ENCODE results near the gene AURKB. TPM values are rescaled to one million over a fixed set of nuclear protein-coding genes. Genes with fewer than 3 reads are reported as not detected.
A peak's percentile ranks its signal among the peaks of the same experiment; 100 is the strongest.

The AURKB gene
- total RNA-seq, 2 donors from 2014 or later = 90.5 to 122 TPM

DNA sequence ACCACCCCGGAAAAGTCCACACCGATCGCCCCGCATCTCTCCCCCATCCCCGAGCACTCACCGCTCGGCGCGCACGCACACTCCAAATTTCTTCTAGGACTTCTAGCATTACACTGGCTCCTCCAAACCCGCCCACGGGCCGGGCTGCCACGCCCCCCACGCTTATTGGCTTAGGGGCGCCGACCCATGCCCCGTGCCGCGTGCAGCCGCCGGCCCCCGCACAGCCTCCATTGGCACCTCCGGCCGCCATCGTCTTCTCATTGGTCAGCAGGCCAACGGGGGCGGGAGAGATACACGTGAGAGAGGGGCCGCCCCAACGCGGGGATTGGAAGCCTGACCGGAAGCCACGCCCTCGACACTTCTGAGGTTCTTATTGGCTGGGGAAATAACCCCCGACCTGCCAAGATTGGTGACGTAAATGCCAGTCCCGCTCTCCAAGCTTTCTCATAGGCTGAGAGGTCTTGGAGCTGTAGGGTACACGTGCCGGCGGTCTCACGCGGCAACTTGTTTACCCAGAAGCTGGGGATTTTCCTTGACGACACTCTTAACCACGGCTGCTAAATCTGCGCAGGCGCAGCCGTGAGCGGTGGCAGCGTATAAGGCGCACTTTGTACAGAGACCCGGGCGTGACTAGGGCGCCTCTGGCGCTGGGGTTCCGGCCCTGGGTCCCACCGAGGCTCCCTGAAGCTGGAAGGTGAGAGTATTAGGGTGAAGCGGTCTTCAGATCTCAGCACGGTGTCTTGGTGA lies 54.0 kb downstream of the AURKB start:
- no peaks in the 10 kb centered on the region for H3K27me3 Mint-ChIP-seq (ENCODE audit: insufficient read depth)
- H3K9me3 Mint-ChIP-seq = no peaks in the 10 kb centered on the region
- Histone ChIP-seq H3K9me3 (ENCODE audit: control insufficient read depth, low read length) (no peaks in the 10 kb centered on the region), H3K27ac (ENCODE audit: low read depth, low read length) (peak overlapping the region; percentile 89), H3K36me3 (ENCODE audit: control insufficient read depth, insufficient read depth, low read length) (peaks cover 23% of the 10 kb centered on the region), H3K9ac (ENCODE audit: extremely low read depth, low read length, poor library complexity, severe bottlenecking) (peak overlapping the region; percentile 93), H3K4me1 (ENCODE audit: control insufficient read depth, insufficient read depth, low read length) (peaks cover 6% of the 10 kb centered on the region), H3K4me3 (ENCODE audit: low read length) (peak overlapping the region; percentile 97), H3K27me3 (ENCODE audit: control insufficient read depth, insufficient read depth, low read length, poor library complexity, severe bottlenecking) (no peaks in the 10 kb centered on the region)
- no peak overlapping the region for H3K27ac Mint-ChIP-seq
- H3K4me1 Mint-ChIP-seq = peaks cover 21% of the 10 kb centered on the region
- H3K36me3 Mint-ChIP-seq (ENCODE audit: low read depth) = peaks cover 24% of the 10 kb centered on the region
- peak; percentile 100 for DNase-seq
- no peak overlapping the region for H3K4me3 Mint-ChIP-seq
- TF ChIP-seq CTCF (conservative IDR thresholded peaks at IDR 0.05) = no peak
- WGBS, 2 experiments (ENCODE audit: insufficient coverage in 1 of 2, insufficient read length in 1 of 2) = 1% methylated on average over 38 to 59 of the region's 59 CpGs

DNA sequence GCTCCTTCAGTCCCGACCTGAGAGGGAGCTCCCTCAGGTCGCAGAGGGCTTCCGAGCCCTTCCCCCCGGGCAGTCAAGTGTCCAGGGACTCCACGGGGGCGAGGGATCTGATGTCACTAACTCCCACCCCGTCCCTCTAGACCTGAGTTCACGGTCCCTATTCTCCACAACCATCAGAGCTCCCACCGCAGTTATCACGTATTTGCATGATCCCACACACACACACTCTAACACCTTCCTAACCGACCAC lies 54.5 kb downstream of the AURKB start:
- WGBS, 2 experiments (ENCODE audit: insufficient coverage in 1 of 2, insufficient read length in 1 of 2) = 1 to 7% methylated on average over 5 to 11 of the region's 11 CpGs
- no peaks in the 10 kb centered on the region for H3K27me3 Mint-ChIP-seq (ENCODE audit: insufficient read depth)
- no peaks in the 10 kb centered on the region for H3K27me3 ChIP-seq (ENCODE audit: control insufficient read depth, insufficient read depth, low read length, poor library complexity, severe bottlenecking)
- no peaks in the 10 kb centered on the region for H3K9me3 ChIP-seq (ENCODE audit: control insufficient read depth, low read length)
- peaks cover 17% of the 10 kb centered on the region for H3K4me1 Mint-ChIP-seq
- peaks cover 18% of the 10 kb centered on the region for H3K36me3 ChIP-seq (ENCODE audit: control insufficient read depth, insufficient read depth, low read length)
- H3K27ac ChIP-seq (ENCODE audit: low read depth, low read length) = peak overlapping the region; percentile 84
- no peak overlapping the region for H3K27ac Mint-ChIP-seq
- H3K9me3 Mint-ChIP-seq = no peaks in the 10 kb centered on the region
- no peak for TF ChIP-seq CTCF (conservative IDR thresholded peaks at IDR 0.05)
- H3K36me3 Mint-ChIP-seq (ENCODE audit: low read depth) = peaks cover 19% of the 10 kb centered on the region
- H3K9ac ChIP-seq (ENCODE audit: extremely low read depth, low read length, poor library complexity, severe bottlenecking) = peak overlapping the region; percentile 93
- no peak overlapping the region for H3K4me3 Mint-ChIP-seq
- DNase-seq = no peak
- peaks cover 6% of the 10 kb centered on the region for H3K4me1 ChIP-seq (ENCODE audit: control insufficient read depth, insufficient read depth, low read length)
- H3K4me3 ChIP-seq (ENCODE audit: low read length) = peak overlapping the region; percentile 97

DNA sequence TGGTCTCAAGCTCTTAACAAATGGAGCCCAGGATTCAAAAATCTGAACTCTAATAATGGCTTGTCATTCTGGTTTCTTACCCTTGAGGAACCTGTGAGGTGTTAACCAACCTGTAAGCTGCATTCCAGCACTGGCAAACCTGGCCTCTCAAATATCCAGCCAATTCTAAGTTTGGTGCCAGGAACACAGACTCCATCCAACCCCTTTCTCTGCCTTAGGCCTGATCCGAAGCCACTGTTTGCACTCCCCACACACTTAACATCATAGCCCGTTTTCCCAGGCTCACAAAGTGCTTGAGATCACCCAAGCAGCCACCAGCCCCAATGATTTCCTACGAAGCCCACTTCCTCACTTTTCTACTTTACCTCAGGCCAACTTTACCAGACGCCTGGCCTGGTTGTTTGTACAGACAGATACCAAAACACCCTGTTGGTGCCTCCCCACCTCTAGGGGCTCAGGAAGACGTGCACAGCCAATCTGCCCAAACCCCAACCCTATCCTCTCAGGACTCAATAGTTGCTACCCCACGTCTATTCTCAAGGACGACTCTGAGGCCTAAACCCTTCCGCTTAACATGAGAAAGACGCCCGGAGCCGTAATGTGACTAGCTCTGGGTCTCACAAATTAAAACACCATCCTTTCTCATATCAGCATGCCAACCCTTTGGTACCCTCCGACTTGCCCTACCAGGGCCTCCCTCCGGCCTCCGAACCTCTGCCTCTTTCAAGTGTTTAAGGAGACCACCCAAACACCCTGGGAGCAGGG lies 55.0 kb downstream of the AURKB start:
- Histone ChIP-seq H3K27me3 (ENCODE audit: control insufficient read depth, insufficient read depth, low read length, poor library complexity, severe bottlenecking) (no peaks in the 10 kb centered on the region), H3K9me3 (ENCODE audit: control insufficient read depth, low read length) (no peaks in the 10 kb centered on the region), H3K4me1 (ENCODE audit: control insufficient read depth, insufficient read depth, low read length) (peaks cover 6% of the 10 kb centered on the region), H3K4me3 (ENCODE audit: low read length) (peak overlapping the region; percentile 97), H3K36me3 (ENCODE audit: control insufficient read depth, insufficient read depth, low read length) (peaks cover 17% of the 10 kb centered on the region), H3K9ac (ENCODE audit: extremely low read depth, low read length, poor library complexity, severe bottlenecking) (peak overlapping the region; percentile 93), H3K27ac (ENCODE audit: low read depth, low read length) (peak overlapping the region; percentile 84)
- peaks cover 15% of the 10 kb centered on the region for H3K36me3 Mint-ChIP-seq (ENCODE audit: low read depth)
- no peak overlapping the region for H3K4me3 Mint-ChIP-seq
- H3K9me3 Mint-ChIP-seq = no peaks in the 10 kb centered on the region
- H3K27ac Mint-ChIP-seq = no peak overlapping the region
- no peak for TF ChIP-seq CTCF (conservative IDR thresholded peaks at IDR 0.05)
- no peaks in the 10 kb centered on the region for H3K27me3 Mint-ChIP-seq (ENCODE audit: insufficient read depth)
- no peak for DNase-seq
- WGBS, 2 experiments (ENCODE audit: insufficient coverage in 1 of 2, insufficient read length in 1 of 2) = 49 to 52% methylated on average over 11 to 14 of the region's 14 CpGs
- peaks cover 12% of the 10 kb centered on the region for H3K4me1 Mint-ChIP-seq

Small RNA genes lying within 50 kb of the gene (microRNA-seq; reads per million reads assigned to microRNA genes)
- 4.4 reads per million, percentile 29 among the genes with 10 or more reads in this experiment for gene MIR4521 (ENCODE audit: borderline microRNAs expressed)

Other genes with a start within 250 kb of the AURKB start
- gene GUCY2D, start 208.0 kb downstream of the AURKB start, total RNA-seq = 1 to 10 TPM; 1.2 to 1.6 TPM
- gene ALOX15B, start 171.5 kb downstream of the AURKB start, total RNA-seq = not detected
- 1 to 10 TPM in 1 of 2 donors, under 1 TPM in 1; 0.95 to 1.2 TPM for gene ALOX12B, start 122.9 kb downstream of the AURKB start, total RNA-seq
- under 1 TPM; 0.13 to 0.49 TPM for gene ALOXE3, start 92.1 kb downstream of the AURKB start, total RNA-seq
- 1 to 10 TPM in 1 of 2 donors, under 1 TPM in 1; 0.40 to 2.2 TPM for gene HES7, start 86.5 kb downstream of the AURKB start, total RNA-seq
- 10 to 100 TPM; 38.3 to 53.7 TPM for gene PER1, start 58.2 kb downstream of the AURKB start, total RNA-seq
- 10 to 100 TPM; 32.1 to 32.2 TPM for gene VAMP2, start 47.6 kb downstream of the AURKB start, total RNA-seq
- gene TMEM107, start 34.2 kb downstream of the AURKB start, total RNA-seq = 10 to 100 TPM; 26.2 to 27.7 TPM
- gene BORCS6, start 20.4 kb downstream of the AURKB start, total RNA-seq = 1 to 10 TPM; 4.1 to 5.5 TPM
- 10 to 100 TPM; 46.4 to 63.1 TPM for gene CTC1, start 37.5 kb upstream of the AURKB start, total RNA-seq
- gene PFAS, start 38.7 kb upstream of the AURKB start, total RNA-seq = 100 to 1,000 TPM; 119 to 158 TPM
- gene RANGRF, start 78.1 kb upstream of the AURKB start, total RNA-seq = 10 to 100 TPM; 34.0 to 36.3 TPM
- 1 to 10 TPM; 5.6 to 10.0 TPM for gene SLC25A35, start 84.8 kb upstream of the AURKB start, total RNA-seq
- 1 to 10 TPM; 4.1 to 9.2 TPM for gene ARHGEF15, start 99.7 kb upstream of the AURKB start, total RNA-seq
- not detected for gene ODF4, start 129.3 kb upstream of the AURKB start, total RNA-seq
- 1,000 to 10,000 TPM; 1,739 to 2,129 TPM for gene RPL26, start 172.6 kb upstream of the AURKB start, total RNA-seq
- gene RNF222, start 187.3 kb upstream of the AURKB start, total RNA-seq = not detected
- 10 to 100 TPM; 60.4 to 61.2 TPM for gene NDEL1, start 225.3 kb upstream of the AURKB start, total RNA-seq